GM18526 (cell line): Measurements from ENCODE around the gene DPYSL4.

ENCODE experiments used
- POLR2A ChIP-seq: IDR thresholded peaks from 3 replicates; pipeline ENCODE4 v1.6.1; 2011; ENCODE audit not compliant: insufficient read length; ENCODE audit errors: extremely low read depth

DPYSL4 gene

GRCh38 chr10:132179551-132180392 lies 7.0 kb upstream of the DPYSL4 start:
- no peak for TF ChIP-seq POLR2A

DNA sequence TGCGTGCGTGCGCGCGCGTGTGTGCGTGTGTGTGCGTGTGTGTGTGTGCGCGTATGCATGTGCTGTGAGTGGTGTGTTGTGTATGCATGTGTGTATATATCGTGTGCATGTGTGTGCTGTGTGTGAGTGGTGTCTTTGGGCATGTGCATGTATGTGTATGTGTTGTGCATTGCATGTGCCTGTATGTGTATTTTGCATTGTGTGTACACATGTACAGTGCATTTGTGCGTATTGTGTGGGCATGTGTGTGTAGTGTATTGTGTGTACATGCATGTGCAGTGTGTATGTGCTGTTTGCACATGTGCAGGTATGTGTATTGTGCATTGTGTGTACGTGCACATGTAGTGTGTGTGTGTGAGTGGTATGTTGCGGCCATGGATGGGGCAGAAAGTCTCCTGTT lies 6.0 kb upstream of the DPYSL4 start:
- TF ChIP-seq POLR2A: no peak

DNA sequence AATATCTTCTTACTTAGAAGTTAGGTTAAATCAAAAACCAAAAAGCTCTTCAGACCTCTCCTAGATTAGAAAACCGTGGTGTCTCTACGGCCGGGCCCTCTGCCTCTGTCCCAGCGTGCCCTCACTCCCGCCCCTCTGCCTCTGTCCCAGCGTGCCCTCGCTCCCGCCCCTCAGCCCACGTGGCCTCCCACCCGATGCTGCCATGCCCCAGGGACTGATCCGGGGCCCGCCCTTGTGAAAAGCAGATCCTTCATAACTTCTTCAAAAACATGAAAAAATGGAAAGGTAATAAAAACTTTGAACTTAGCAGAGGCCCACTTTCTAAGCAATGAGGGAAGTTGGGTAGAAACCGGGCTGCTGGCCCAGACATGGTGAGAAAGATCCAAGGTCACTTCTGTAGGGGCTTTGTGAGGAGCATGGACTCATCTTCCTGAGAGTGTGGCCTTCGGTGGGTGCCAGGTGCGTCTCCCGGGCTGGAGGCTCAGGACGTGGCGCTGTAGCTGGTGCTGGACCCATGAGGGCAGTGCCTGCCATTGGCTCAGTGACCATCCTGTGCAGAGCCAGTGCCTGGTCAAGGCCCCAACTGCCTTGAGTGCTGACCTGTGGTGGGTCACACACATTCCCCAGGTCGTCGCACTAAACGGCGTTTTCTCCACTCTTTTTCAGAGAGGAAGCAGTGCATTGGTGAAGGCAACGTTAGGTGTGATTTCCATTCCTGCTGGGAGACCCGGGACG lies 4.9 kb upstream of the DPYSL4 start:
- no peak for TF ChIP-seq POLR2A

DNA sequence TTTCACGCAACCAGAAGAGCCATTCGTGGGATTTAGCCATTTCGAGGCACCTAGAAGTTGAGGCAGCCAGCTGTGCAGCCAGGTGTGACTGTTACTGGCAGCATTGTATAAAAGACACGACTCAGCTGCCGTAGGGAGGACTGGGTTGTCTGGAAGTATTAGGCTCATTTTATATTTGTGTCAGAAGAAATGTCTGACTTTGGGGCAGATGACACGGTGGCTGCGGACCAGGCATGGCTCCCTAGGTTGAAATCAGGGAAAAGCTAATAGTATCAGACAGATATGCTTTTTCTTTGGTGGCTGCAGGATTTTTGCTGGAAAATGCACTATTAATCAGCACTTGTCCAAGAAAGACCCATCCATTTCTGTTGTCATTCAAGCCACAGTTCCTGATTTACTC lies 4.2 kb upstream of the DPYSL4 start:
- TF ChIP-seq POLR2A: no peak

DNA sequence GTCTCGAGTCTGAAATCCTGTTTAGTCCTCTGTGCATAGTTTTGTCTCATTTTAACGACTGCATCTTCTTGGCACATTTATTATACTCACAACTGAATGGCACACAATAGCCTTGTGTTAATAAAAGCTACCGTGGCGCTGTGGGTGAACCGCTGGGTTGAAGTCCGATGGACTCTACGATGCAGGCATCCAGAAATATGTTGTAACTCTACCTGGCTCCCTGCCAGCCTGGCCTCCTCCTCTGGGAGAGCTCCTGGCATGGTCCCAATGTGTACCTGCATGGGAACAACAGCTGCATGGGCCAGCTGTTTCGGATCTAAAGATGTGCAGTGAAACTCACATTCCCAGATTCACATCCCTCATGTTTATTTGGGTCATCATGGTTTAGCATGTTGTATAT lies 3.7 kb upstream of the DPYSL4 start:
- no peak for TF ChIP-seq POLR2A

GRCh38 chr10:132184816-132185593 lies 1.7 kb upstream of the DPYSL4 start:
- TF ChIP-seq POLR2A: no peak

DNA sequence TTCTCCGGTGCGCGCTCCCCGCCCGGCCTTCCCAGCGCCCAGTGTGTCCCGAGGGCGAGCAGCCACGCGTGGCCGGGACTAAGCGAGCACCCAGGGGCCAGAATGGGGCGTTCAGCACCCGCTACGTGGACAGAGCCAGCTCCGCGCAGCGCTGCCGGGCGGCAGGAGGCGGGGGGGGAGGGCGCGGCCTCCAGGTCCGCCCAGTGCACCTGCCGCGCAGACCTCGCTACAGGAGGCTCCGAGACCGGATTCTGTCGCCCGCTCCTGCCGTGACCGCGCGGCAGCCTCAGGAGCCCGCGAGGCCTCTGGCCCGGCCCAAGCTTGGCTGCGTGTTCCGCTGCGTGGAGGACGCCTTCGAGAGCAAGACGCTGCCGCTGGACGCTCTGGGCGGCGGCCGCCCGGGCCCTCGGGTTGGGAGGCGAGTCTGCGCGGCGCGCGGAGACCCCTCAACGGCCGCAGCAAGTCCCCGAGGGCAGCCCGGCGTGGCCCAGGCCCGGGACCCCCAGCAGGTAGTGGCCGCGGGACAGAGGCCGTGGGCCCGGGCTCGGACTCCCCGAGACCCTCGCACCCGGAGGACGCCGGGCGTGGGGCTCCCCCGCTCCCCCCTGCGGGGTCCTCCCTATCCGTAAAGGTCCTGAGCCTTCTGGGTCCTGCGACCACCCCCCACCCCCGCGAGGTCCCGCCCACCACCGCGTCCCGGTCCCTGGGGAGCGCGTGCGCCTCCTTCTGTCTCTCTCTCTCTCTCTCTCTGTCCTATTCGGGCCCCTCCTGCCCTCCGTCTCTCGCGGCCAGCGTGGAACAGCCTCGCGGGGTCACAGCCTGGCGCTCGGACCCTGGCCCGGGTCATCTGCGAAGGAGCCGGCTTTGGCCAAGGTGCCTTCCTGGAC lies 904 bp upstream of the DPYSL4 start:
- no peak for TF ChIP-seq POLR2A

DNA sequence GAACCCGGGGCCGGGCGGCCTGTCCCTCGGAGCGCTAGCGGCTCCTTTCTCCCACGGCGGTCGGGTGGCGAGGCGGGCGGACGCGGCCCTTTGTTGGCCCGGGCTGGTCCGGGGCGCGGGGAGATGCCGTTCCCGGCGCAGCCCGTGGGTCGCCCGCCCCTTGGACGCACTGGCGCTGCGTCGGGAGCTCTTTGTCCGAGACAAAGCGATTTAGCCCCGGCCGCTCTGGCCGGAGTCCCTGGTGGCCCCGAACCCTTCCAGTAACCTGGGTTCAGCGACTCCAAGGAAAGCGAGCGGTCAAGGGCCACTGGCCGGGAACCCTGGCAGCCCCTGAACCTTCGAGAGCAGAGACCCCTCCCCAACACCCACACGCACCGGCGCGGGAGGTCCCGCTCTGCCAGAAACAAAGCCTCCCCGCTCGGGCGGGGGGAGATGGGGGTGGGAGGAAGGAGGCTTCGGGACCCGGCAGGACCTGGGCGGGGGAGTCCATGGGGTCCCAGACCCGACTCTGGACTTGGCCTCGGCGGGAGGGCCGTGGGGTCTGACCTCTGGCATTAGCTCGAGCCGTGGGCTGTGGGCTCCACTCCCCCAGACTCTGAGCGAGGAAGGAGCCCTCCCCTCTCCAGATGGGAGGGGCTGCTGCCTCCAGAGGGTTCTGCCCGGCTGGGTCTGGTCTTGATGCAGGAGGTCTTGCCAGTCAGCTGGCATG lies 836 bp downstream of the DPYSL4 start:
- TF ChIP-seq POLR2A: no peak

GRCh38 chr10:132188331-132188730 lies 1.6 kb downstream of the DPYSL4 start:
- TF ChIP-seq POLR2A: no peak

GRCh38 chr10:132189016-132189415 lies 2.3 kb downstream of the DPYSL4 start:
- no peak for TF ChIP-seq POLR2A

DNA sequence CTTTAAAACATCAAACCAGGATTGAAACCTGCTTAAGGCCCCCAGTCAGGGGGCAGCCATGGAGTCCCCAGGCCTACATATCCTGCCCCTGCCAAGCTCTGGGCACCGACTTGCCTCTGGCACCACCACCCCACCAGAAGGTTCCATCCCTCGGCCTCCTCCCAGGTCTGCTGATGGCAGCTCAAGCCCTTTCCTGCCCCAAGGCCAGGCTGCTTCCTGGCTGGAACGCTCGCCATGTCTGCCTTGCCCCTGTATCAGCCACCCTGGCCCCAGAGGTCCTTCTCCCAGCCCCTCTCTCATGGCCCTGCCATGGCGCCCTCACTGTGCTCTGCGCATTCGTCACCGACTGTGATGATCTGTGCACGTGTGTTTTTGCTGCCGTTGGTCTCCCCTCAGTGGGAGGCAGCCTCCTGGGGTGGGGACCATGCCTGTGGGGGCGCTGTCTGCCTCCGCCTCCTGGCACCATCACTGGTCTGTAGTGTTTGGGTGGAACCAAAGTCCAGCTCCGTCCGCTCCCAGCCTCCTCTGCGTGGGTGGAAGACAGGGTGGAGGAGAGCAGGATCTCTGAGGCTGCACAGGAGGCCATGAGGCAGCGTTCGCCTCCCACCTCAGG lies 3.2 kb downstream of the DPYSL4 start:
- TF ChIP-seq POLR2A: no peak

GRCh38 chr10:132192076-132192975 lies 5.6 kb downstream of the DPYSL4 start:
- TF ChIP-seq POLR2A: no peak
